OCI-M2 (cell line): ENCODE data around the gene ITPR2.
"Not testable (repeated sequence)": the region's sequence is repeated elsewhere in the genome, so short reads cannot be mapped to it uniquely, and the experiment has no call there.

Experiments used
- DNase-seq: peaks from one replicate; lab custom pipeline; 2025; ENCODE audit not compliant: unreplicated experiment; lab: John Stamatoyannopoulos, UW

ITPR2 gene

DNA sequence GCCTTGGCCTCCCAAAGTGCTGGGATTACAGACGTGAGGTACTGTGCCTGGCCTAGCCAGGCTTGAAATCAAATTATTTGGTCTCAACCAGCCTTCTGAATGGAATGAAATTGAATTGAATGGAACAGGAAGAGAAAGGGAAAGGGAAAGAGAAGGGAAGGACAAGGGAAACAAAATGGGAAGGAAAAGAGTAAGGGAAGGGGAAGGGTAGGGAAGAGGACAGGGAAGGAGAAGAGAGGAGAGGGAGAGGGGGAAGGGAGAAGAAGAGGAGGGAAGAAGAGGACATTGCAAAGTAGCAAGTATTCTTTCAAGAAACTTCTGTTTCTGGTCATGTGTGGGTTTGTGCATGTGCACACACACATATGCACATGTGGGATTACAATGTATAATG is 97.8 kb downstream of the ITPR2 start:
- DNase-seq, result no peak

- DNase-seq, result no peak
Measured at GRCh38 chr12:26734510-26735248, 98.3 kb downstream of the ITPR2 start.

DNA sequence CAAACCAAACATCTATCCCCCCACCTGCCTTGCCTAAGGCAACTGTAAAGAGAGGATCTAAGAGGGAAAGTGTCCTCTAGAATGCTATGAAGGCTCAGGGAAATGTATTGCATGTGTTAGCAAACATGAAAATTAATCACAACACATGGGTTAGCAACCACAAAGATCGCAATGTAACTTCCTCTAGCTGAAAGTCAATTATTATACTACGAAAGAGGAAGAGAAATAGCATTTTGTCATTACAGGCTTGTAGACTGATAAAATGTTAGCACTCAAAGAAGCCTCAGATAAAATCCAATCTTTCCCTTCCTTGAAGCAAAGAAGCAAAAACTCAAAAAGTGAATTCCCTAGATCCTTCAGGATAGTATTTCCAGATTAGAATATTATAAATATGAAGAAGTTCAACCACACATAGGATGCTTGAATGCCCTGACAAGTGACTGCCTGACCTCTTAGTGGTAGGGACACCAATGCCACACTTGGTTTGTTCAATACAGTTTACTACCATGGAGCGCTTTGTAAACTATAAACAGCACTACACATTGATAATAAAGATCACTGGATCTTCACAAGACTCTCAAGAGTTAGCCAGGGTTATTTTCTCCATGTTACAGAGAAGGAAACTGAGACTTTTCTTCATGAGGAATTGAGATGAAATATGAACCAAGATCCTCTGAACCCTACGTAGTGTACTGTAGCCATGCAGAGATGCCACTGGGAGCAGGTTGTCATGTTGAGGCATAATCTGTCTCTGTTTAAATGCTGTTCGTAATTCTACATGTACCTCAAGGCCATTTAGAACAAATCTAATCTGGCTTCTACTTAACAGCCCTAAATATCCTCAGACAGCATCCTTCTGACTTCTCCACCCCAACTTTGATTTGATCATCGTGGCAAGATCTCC is 100.7 kb downstream of the ITPR2 start:
- no peak for DNase-seq

DNA sequence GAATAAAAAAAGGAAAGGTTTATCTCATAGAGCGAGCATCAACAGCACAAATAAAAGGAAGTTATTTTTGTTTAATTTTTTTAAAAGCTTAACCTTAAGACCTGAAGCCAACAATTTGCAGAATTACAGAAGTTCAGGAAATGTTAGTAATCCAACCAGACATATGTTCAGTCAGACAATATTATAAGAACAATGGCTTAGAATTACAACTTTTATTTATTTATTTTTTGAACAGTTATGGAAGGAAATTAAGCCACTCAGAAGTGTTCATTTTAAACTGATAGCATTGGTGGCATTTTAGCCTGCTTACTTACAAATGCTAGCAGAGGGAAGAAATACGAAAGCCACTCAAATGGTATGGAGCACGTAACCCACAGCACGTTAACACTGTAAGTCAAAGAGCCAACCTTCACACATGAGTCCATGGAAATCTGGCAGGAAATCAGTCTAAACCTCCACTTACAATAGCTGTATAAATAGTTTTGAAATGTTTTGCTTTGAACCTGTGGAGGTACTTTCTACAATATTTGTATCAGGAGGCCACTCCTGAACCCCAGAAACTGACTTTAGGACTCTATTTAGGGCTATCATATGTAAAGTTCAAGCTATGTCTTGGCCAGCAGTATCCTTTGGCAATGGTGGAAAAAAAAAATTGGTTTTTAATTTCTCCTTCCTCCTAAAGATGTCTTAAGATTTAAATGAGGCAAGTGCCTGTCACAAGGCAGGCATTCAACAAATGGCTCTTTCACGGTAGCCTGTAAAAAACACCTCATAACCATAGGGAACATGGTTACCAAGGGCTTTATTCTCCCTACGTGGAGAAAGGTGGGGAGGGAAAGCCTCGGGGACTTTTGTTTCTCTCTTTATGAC is 102.3 kb downstream of the ITPR2 start:
- no peak for DNase-seq

GRCh38 chr12:26729137-26729671 is 103.8 kb downstream of the ITPR2 start:
- not testable (repeated sequence) for DNase-seq

GRCh38 chr12:26728205-26729050 is 104.6 kb downstream of the ITPR2 start:
- DNase-seq, result no peak

DNA sequence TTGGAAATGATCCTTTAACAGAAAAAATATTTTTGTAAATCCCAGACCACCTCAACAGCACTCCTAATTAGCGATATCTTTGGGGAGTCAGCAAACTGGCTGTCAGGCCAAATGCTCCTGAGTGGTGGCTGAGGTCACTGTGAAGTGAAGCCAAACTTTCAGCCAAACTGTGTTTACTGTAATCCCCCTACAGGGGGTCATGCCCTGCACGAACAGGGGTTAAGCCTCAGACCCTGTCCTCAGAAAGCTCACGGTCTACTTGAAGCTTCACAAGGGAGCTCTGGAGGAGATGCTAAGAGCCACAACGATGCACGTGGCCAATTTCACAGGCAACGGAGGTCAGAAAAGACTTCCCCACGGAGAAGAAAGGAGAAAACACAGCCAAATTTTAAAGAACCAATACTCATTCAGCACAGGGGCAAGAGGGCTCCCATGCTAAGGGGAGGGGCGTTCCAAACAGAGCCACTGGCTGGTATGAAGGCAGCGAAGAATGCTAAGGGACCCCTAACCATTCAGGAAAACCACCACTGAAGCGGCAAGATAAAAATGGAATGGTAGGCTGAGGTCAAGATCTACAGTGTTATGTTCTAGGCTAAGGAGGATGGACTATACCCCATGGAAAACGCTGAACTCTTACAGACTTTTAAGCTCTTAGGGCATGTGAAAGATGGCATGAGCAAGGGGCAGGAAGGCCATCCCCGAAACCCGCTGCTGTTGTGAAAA is 105.4 kb downstream of the ITPR2 start:
- DNase-seq, result no peak

DNA sequence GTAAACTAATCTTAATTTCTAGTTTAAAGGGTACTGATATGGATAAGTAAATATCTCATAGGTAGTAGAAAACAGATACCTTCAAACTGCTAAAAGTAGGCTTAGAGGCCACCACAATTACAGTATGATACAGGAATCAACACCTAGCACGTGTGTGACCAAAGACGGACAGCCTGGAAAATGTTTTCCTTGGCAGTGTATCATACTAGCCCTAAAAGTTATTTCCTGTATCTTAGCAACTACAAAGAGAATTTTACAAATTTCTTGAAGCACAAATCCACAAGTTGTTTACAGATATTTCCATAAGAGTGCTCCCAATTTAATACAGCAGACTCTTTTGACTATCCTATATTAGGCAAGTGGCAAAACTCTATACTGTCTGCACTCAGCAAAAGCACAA is 106.0 kb downstream of the ITPR2 start:
- DNase-seq, result no peak

DNA sequence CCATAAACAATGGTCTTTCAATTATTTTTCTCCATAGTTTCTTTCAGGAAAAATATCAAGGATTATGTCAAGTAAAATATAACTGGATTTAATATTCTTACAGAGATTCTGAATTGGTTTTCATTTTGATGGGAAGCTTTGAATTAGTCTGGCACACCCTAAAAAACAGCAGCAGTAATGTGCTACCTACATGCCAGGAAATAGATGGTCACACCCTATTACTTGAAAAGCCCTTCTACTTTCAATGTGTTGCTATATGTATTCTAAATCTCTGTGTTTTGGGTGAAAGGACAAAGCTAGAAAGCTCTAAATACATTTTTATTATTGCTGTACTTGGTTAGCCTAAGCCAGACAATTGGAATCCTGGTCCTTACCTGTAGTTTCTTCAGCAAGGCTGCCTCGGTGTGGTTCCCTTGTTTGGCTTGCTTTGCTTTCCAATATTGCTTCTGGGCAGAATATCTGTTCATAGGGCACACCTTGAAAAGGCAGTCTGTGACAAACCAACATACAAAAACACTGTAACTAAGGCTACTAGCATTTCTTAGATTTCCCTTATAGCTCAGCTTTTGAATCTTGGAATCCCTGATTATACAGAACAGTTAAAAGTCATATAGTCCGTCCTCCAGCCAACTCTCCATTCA is 107.6 kb downstream of the ITPR2 start:
- DNase-seq, result no peak

DNA sequence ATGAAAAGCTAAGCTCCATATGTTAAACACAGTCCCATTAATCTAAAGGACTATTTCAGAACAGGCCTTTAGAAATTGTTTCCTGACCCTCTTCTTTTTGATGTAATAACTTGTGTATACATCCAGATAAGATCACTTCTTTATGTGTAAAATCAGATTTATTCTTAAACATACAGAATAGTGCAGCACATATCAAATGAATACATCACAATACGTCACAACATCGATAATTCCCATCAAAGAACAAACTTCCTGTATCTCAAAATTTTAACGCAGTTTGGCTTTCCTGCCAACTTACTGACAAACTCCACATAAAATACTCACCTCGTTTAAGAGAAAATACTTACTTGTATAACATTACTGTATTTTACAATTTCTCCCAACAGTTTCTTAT is 108.7 kb downstream of the ITPR2 start:
- no peak for DNase-seq

GRCh38 chr12:26723379-26724308 is 109.3 kb downstream of the ITPR2 start:
- DNase-seq, result no peak

- DNase-seq, result no peak
Measured at GRCh38 chr12:26721800-26722199, 111.2 kb downstream of the ITPR2 start.

DNA sequence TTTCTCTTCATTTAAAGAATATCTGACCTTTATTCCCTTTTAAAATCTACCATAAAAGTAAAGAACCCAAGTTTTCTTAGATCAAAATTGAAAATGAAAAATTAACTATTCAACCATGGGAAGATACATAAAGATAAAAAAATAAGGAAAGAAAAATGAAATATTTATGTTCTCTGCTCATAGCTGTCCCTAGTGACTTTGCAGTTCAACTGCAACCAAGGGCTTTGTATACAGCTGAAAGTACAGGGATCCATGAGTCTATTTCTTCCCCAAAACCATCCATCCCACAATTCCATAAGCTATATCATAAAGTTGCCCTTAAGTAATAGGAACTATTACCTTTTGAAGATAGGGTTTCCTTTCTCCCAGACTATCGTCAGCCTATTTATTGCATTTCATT is 113.1 kb downstream of the ITPR2 start:
- DNase-seq, result no peak

- no peak for DNase-seq
Measured at GRCh38 chr12:26717757-26718156, 115.2 kb downstream of the ITPR2 start.

- no peak for DNase-seq
Measured at GRCh38 chr12:26715232-26715631, 117.8 kb downstream of the ITPR2 start.

GRCh38 chr12:26713885-26714383 is 119.1 kb downstream of the ITPR2 start:
- no peak for DNase-seq

DNA sequence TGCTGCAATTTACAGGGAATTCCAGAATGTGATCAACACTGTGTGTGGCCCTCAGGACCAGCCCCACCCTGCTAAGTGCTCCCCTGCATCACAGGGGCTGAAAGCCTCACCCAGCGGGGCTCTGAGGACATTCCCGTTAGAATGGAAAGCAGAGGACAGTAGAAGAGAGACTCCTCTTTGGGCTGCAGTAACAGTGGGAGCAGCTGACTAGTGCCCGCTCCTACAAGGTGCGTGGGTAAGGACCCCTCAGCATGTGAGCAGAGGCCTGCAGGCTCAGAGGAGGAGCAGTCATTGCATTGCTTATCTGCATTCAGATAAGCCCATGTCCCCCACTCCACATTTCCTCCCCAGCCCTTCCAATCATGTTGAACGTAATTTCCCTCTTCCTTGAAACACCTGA is 120.1 kb downstream of the ITPR2 start:
- DNase-seq, result no peak

GRCh38 chr12:26711569-26711968 is 121.4 kb downstream of the ITPR2 start:
- DNase-seq, result no peak
